RKO (cell line): Measurements from ENCODE around the gene TSPY3.
"Not testable (repeated sequence)": the region's sequence is repeated elsewhere in the genome, so short reads cannot be mapped to it uniquely, and the experiment has no call there.

Source experiments
- DNase-seq: peaks from one replicate; pipeline ENCODE4 v3.0.0-alpha.2; 2016; ENCODE audit warnings: low spot score

The TSPY3 gene

GRCh38 chrY:9398121-9398520 is at the start of gene TSPY3:
TSS of gene TSPY3 (plus strand) at chrY:9398421. CDS start at chrY:9398467, 46 bp downstream.
- DNase-seq: not testable (repeated sequence)

GRCh38 chrY:9357497-9357896 is 40.7 kb upstream of the TSPY3 start, which contains the start of gene TSPY8:
TSS of gene TSPY8 (plus strand) at chrY:9357797. CDS start at chrY:9357843, 46 bp downstream.
- DNase-seq: not testable (repeated sequence)

- DNase-seq: not testable (repeated sequence)
Observed at GRCh38 chrY:9396527-9396926, 1.7 kb upstream of the TSPY3 start.
